Loucy (cell line): ENCODE measurements around the gene FBXW8.

Source experiments
- H2AFZ ChIP-seq: fragments of 200-600 bp; sonication (generic); 2 replicates; pipeline ENCODE4 v1.6.0; 2016; ENCODE audit warnings: antibody characterized with exemption, mild to moderate bottlenecking, low read length, moderate library complexity
- H3F3A ChIP-seq: fragments of 200-600 bp; 2 replicates; pipeline ENCODE4 v1.6.0; 2016; ENCODE audit warnings: antibody characterized with exemption, low read depth, mild to moderate bottlenecking
- H3K27me3 ChIP-seq: fragments of 200-600 bp; sonication (generic); 2 replicates; pipeline ENCODE4 v1.6.1; 2014; ENCODE audit warnings: low read length, mild to moderate bottlenecking; ENCODE audit not compliant: insufficient read depth, poor library complexity, severe bottlenecking
- H3K36me3 ChIP-seq: fragments of 200-600 bp; sonication (generic); 2 replicates; pipeline ENCODE4 v1.6.1; 2016; ENCODE audit warnings: low read length; ENCODE audit not compliant: insufficient read depth
- H3K4me1 ChIP-seq: fragments of 200-600 bp; sonication (generic); 2 replicates; pipeline ENCODE4 v1.5.1; 2014; ENCODE audit warnings: low read length, mild to moderate bottlenecking; ENCODE audit not compliant: insufficient read depth, poor library complexity, severe bottlenecking
- H3K4me2 ChIP-seq: fragments of 200-600 bp; sonication (generic); 2 replicates; pipeline ENCODE4 v1.6.0; 2014; ENCODE audit warnings: antibody characterized with exemption, low read length, low read depth, mild to moderate bottlenecking; ENCODE audit not compliant: poor library complexity, severe bottlenecking
- H3K4me3 ChIP-seq: fragments of 200-600 bp; sonication (generic); 2 replicates; pipeline ENCODE4 v1.5.1; 2014; ENCODE audit warnings: low read length, mild to moderate bottlenecking, mixed read lengths; ENCODE audit not compliant: poor library complexity, severe bottlenecking
- H3K79me2 ChIP-seq: fragments of 200-600 bp; sonication (generic); 2 replicates; pipeline ENCODE4 v1.6.1; 2014; ENCODE audit warnings: low read length; ENCODE audit not compliant: insufficient read depth
- H3K9ac ChIP-seq: fragments of 200-600 bp; sonication (generic); 2 replicates; pipeline ENCODE4 v1.6.0; 2014; ENCODE audit warnings: mild to moderate bottlenecking, low read depth, low read length, moderate library complexity; ENCODE audit not compliant: poor library complexity, severe bottlenecking
- H3K9me2 ChIP-seq: fragments of 200-600 bp; sonication (generic); replicated peaks from 2 replicates; pipeline ENCODE4 v1.6.1; 2016; ENCODE audit warnings: low read depth, low read length, mixed read lengths
- H3K9me3 ChIP-seq: fragments of 200-600 bp; sonication (generic); 2 replicates; pipeline ENCODE4 v1.6.1; 2014; ENCODE audit warnings: mild to moderate bottlenecking, antibody characterized with exemption, low read length, low read depth; ENCODE audit not compliant: insufficient read depth
- H4K20me1 ChIP-seq: fragments of 200-600 bp; sonication (generic); 2 replicates; pipeline ENCODE4 v1.6.0; 2014; ENCODE audit warnings: antibody characterized with exemption, low read length, mild to moderate bottlenecking; ENCODE audit not compliant: insufficient read depth, poor library complexity, severe bottlenecking
- EZH2phosphoT487 ChIP-seq: fragments of 200-600 bp; IDR thresholded peaks from 2 replicates; pipeline ENCODE4 v1.6.1; 2018; ENCODE audit warnings: antibody characterized with exemption, mild to moderate bottlenecking, moderate library complexity, borderline replicate concordance
- TF ChIP-seq, protein P1 (sequence below): fragments of 200-600 bp; sonication (generic); conservative IDR thresholded peaks from 2 replicates; pipeline ENCODE4 v1.5.1; 2014; ENCODE audit warnings: mild to moderate bottlenecking, antibody characterized with exemption, low read length

Gene FBXW8

DNA sequence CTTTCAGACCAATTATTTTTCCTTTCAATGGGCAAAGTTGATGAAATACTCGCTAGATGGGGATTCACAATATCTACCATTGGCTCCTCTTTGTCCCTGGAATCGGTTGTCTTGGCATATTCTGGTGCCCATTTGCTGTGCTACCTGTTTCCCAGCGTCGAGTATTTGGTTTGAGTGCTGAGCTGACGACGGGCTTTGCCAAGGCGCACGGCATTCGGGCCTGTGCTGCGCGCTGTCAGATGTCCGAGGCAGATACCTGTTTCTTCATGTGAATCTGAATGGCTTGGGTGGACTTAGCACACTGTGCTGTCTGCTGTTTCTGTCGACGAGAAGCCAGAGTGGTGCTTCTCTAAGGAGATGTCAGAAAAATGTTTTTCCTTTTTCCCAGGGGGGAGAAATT lies 107.5 kb downstream of the FBXW8 start:
- H3F3A ChIP-seq, result no peaks in the 10 kb centered on the region
- TF ChIP-seq, protein P1, sequence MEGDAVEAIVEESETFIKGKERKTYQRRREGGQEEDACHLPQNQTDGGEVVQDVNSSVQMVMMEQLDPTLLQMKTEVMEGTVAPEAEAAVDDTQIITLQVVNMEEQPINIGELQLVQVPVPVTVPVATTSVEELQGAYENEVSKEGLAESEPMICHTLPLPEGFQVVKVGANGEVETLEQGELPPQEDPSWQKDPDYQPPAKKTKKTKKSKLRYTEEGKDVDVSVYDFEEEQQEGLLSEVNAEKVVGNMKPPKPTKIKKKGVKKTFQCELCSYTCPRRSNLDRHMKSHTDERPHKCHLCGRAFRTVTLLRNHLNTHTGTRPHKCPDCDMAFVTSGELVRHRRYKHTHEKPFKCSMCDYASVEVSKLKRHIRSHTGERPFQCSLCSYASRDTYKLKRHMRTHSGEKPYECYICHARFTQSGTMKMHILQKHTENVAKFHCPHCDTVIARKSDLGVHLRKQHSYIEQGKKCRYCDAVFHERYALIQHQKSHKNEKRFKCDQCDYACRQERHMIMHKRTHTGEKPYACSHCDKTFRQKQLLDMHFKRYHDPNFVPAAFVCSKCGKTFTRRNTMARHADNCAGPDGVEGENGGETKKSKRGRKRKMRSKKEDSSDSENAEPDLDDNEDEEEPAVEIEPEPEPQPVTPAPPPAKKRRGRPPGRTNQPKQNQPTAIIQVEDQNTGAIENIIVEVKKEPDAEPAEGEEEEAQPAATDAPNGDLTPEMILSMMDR, result no peak
- no peak for TF ChIP-seq EZH2phosphoT487
- no peak overlapping the region for H3K4me3 ChIP-seq
- no peak overlapping the region for H2AFZ ChIP-seq
- no peaks in the 10 kb centered on the region for H3K9me2 ChIP-seq
- H3K36me3 ChIP-seq, result peaks cover 17% of the 10 kb centered on the region
- H3K79me2 ChIP-seq, result no peaks in the 10 kb centered on the region
- H3K27me3 ChIP-seq, result no peaks in the 10 kb centered on the region
- H4K20me1 ChIP-seq, result no peaks in the 10 kb centered on the region
- no peak overlapping the region for H3K9ac ChIP-seq
- H3K9me3 ChIP-seq, result peaks cover 11% of the 10 kb centered on the region; the same call in 1 of the 2 replicates
- no peak overlapping the region for H3K4me2 ChIP-seq
- H3K4me1 ChIP-seq, result no peaks in the 10 kb centered on the region

DNA sequence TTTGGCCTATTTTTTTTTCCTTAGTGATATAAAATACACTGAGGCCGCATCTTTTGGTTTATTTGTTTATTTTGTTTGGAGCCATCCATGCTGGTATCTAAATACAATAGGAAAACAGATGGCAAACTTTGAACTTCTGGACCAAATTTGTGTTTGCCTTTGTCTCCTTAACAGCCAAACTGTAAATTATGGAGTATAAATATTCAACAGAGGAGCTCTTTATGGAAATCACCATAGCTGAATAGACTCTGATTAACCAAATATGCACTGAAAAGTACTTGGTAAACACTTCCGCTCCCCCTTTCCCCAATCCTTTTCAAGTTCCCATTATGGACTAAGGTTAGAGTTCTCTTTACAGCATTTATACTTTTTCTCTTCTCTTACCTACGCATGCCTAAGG lies 107.9 kb downstream of the FBXW8 start:
- no peaks in the 10 kb centered on the region for H4K20me1 ChIP-seq
- no peak overlapping the region for H3K4me2 ChIP-seq
- no peaks in the 10 kb centered on the region for H3K4me1 ChIP-seq
- H3F3A ChIP-seq, result no peaks in the 10 kb centered on the region
- no peak overlapping the region for H2AFZ ChIP-seq
- no peaks in the 10 kb centered on the region for H3K9me2 ChIP-seq
- no peaks in the 10 kb centered on the region for H3K27me3 ChIP-seq
- no peaks in the 10 kb centered on the region for H3K79me2 ChIP-seq
- TF ChIP-seq EZH2phosphoT487, result no peak
- TF ChIP-seq, protein P1, result no peak
- peaks cover 11% of the 10 kb centered on the region; the same call in 1 of the 2 replicates for H3K9me3 ChIP-seq
- no peak overlapping the region for H3K4me3 ChIP-seq
- peaks cover 20% of the 10 kb centered on the region for H3K36me3 ChIP-seq
- H3K9ac ChIP-seq, result no peak overlapping the region

DNA sequence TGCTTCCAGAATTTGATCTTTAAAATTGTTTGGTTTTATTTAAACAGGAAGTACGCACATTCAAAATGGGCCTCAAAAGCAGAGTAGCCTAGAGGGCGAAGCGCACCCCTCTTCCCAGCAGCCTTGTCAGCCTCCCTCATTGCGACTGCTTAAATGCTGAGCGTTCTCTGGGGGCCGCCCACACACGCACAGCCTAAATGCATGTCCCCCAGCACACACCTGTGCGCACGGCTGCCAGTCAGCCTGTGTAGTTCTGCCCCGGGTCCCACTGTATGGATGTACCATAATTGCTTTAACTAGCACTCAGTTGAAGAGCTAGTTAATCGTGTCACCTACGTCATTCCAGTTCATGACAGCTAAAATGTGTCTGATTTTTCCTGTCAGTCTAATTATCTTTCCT lies 109.1 kb downstream of the FBXW8 start:
- Histone ChIP-seq H3K9me2 (no peaks in the 10 kb centered on the region), H2AFZ (no peak overlapping the region), H4K20me1 (no peaks in the 10 kb centered on the region), H3K79me2 (no peaks in the 10 kb centered on the region), H3K9me3 (no peaks in the 10 kb centered on the region; the same call in 1 of the 2 replicates), H3K4me2 (no peak overlapping the region), H3K36me3 (peaks cover 24% of the 10 kb centered on the region), H3K27me3 (no peaks in the 10 kb centered on the region), H3K4me1 (no peaks in the 10 kb centered on the region), H3F3A (no peaks in the 10 kb centered on the region), H3K9ac (no peak overlapping the region), H3K4me3 (no peak overlapping the region)
- TF ChIP-seq, protein P1, result no peak
- no peak for TF ChIP-seq EZH2phosphoT487
